SU-DHL-6 (cell line): ENCODE data around the gene DPCD.

Source experiments
- CTCF ChIP-seq: fragments of 200-600 bp; sonication (generic); IDR thresholded peaks from one replicate; pipeline ENCODE4 v1.5.1; 2017; ENCODE audit warnings: antibody characterized with exemption, mild to moderate bottlenecking, low read length, moderate library complexity; ENCODE audit not compliant: insufficient read depth, poor library complexity, severe bottlenecking
- EZH2phosphoT487 ChIP-seq: fragments of 200-600 bp; sonication (generic), shearing (Covaris generic); conservative IDR thresholded peaks from 2 replicates; pipeline ENCODE4 v1.6.1; 2018; ENCODE audit warnings: mild to moderate bottlenecking, antibody characterized with exemption, low read length, moderate library complexity, mixed read lengths

- TF ChIP-seq CTCF (no peak), EZH2phosphoT487 (no peak)
These were observed 7.4 kb upstream of the DPCD start for GRCh38 chr10:101580486-101581399.
